ENCODE data around the gene KCTD5. TPM values are rescaled to one million over a fixed set of nuclear protein-coding genes. Genes with fewer than 3 reads are reported as not detected.

Gene KCTD5
- total and polyA plus RNA-seq, 9 of the 15 experiments (the other 6 are each of a cell fraction or from before 2014, with no cell fraction given) = 0.73 to 58.3 (median 32.3) TPM

GRCh38 chr16:2752850-2753732 lies 70.8 kb downstream of the KCTD5 start (continued):
- TF ChIP-seq CXXC5 (CRISPR knock-in tag; IDR thresholded peaks at IDR 0.05) = 0 out of 2 replicates have a peak, but pooled peaks have one; percentile 1
- TF ChIP-seq HDAC1 (IDR thresholded peaks at IDR 0.05) = peak in 1 of 2 experiments; percentile 80; a peak in 2 of 4 replicates
- TF ChIP-seq ZNF444 (CRISPR knock-in tag; IDR thresholded peaks at IDR 0.05) = peak; percentile 91
- TF ChIP-seq RBFOX2 (IDR thresholded peaks at IDR 0.05; ENCODE audit: low read depth, low read length) = peak; percentile 76
- no peak for TF ChIP-seq OTX1 (CRISPR knock-in tag; IDR thresholded peaks at IDR 0.05)
- no peak for TF ChIP-seq MTA3 (IDR thresholded peaks at IDR 0.05; ENCODE audit: borderline replicate concordance)
- TF ChIP-seq NONO (IDR thresholded peaks at IDR 0.05; ENCODE audit: low read depth in 2 of 2, low read length in 1 of 2) = peak in 1 of 2 experiments; percentile 0; a peak in 2 of 4 replicates
- TF ChIP-seq NEUROD1 (IDR thresholded peaks at IDR 0.05; ENCODE audit: borderline replicate concordance, low read depth, low read length, partially characterized antibody) = peak; percentile 54
- TF ChIP-seq CHD1 (IDR thresholded peaks at IDR 0.05; ENCODE audit: low read length) = peak; percentile 12
- no peak for TF ChIP-seq BMI1 (IDR thresholded peaks at IDR 0.05; ENCODE audit: low read length)
- TF ChIP-seq PHF21A (IDR thresholded peaks at IDR 0.05; ENCODE audit: borderline replicate concordance, low read depth) = peak; percentile 47; the same call in 1 of the 2 replicates
- TF ChIP-seq GATAD2A (IDR thresholded peaks at IDR 0.05) = peak; percentile 62; the same call in 1 of the 2 replicates
- peak; percentile 92 to 93 for TF ChIP-seq MNT (conservative IDR thresholded peaks at IDR 0.05)
- peak; percentile 94 for TF ChIP-seq ZBTB7A (IDR thresholded peaks at IDR 0.05; ENCODE audit: borderline replicate concordance, control insufficient read depth, low read depth, low read length)
- TF ChIP-seq TOE1 (IDR thresholded peaks at IDR 0.05; ENCODE audit: borderline replicate concordance) = 0 out of 2 replicates have a peak, but pooled peaks have one; percentile 61
- no peak for TF ChIP-seq TOE1 (CRISPR knock-in tag; IDR thresholded peaks at IDR 0.05; ENCODE audit: borderline replicate concordance, low read depth)
- TF ChIP-seq HMGN3 (IDR thresholded peaks at IDR 0.05; ENCODE audit: borderline replicate concordance, extremely low read depth, insufficient read length, low read depth, low read length) = peak; percentile 82
- TF ChIP-seq NR2C2 (CRISPR knock-in tag; IDR thresholded peaks at IDR 0.05) = peak; percentile 19; the same call in 1 of the 2 replicates
- no peak; the same call in 1 of the 2 replicates for TF ChIP-seq NR2C2 (tag; IDR thresholded peaks at IDR 0.05)
- peak in 1 of 3 experiments; percentile 48 for TF ChIP-seq YY1 (IDR thresholded peaks at IDR 0.05; ENCODE audit: borderline replicate concordance in 1 of 3, control insufficient read depth in 1 of 3, extremely low read depth in 1 of 3, insufficient read depth in 3 of 3, insufficient read length in 1 of 3, insufficient replicate concordance in 2 of 3, low read depth in 1 of 3, low read length in 2 of 3)
- TF ChIP-seq YBX1 (IDR thresholded peaks at IDR 0.05) = no peak
- peak; percentile 58 for TF ChIP-seq NCOR1 (IDR thresholded peaks at IDR 0.05)
- TF ChIP-seq NFE2 (IDR thresholded peaks at IDR 0.05; ENCODE audit: low read depth) = no peak
- TF ChIP-seq NR1H2 (CRISPR knock-in tag; IDR thresholded peaks at IDR 0.05) = no peak
- peak; percentile 87 for TF ChIP-seq HNRNPK (IDR thresholded peaks at IDR 0.05; ENCODE audit: low read depth, low read length, poor library complexity, severe bottlenecking)
- no peak for TF ChIP-seq E2F5 (CRISPR knock-in tag; IDR thresholded peaks at IDR 0.05)
